Panc1 (cell line): ENCODE data around the gene DEXI. TPM values are rescaled to one million over a fixed set of nuclear protein-coding genes. Genes with fewer than 3 reads are reported as not detected.
A peak's percentile ranks its signal among the peaks of the same experiment; 100 is the strongest.
"Not testable (repeated sequence)": the region's sequence is repeated elsewhere in the genome, so short reads cannot be mapped to it uniquely, and the experiment has no call there.

Experiments used
- ATAC-seq: fragments of 200-7000 bp; cut with Tn5 transposase; 2 replicates; pipeline ENCODE4 v1.9.1; 2020; ENCODE audit warnings: mild to moderate bottlenecking, moderate library complexity
- BruUV-seq: library from RNA; stranded (reverse); fragments of 400-500 nt; replicated peaks from 2 replicates; lab custom pipeline; 2021; lab: Mats Ljungman, UMichigan
- CTCF ChIA-PET: fragments of 300-600 bp; sonication (Branson Sonifier 250); formaldehyde crosslinking; loops from one replicate; lab custom pipeline; 2022; ENCODE audit warnings: antibody characterized with exemption; lab: Charles Lee
- POLR2A ChIA-PET: fragments of 300-600 bp; sonication (Branson Sonifier 250); formaldehyde crosslinking; loops from one replicate; lab custom pipeline; 2022; ENCODE audit warnings: antibody characterized with exemption; lab: Charles Lee
- DNase-seq: peaks from one replicate; pipeline ENCODE4 v3.0.0-alpha.2; 2010; ENCODE audit warnings: low read depth, low spot score
- H3K27ac ChIP-seq: 2 replicates; pipeline ENCODE4 v1.5.1; 2011; ENCODE audit warnings: mild to moderate bottlenecking, low read length, inconsistent platforms
- H3K27me3 ChIP-seq: fragments of 200-500 bp; sonication (Bioruptor generic); 2 replicates; pipeline ENCODE4 v1.6.0; 2014; ENCODE audit warnings: low read length, inconsistent platforms; ENCODE audit not compliant: control insufficient read depth, insufficient read depth
- H3K36me3 ChIP-seq: fragments of 200-500 bp; sonication (Bioruptor generic); 2 replicates; pipeline ENCODE4 v1.5.1; 2014; ENCODE audit warnings: inconsistent platforms, mild to moderate bottlenecking, low read length, moderate library complexity; ENCODE audit not compliant: control insufficient read depth, insufficient read depth
- H3K4me1 ChIP-seq: 2 replicates; pipeline ENCODE4 v1.5.1; 2011; ENCODE audit warnings: inconsistent platforms, mild to moderate bottlenecking, low read length, moderate library complexity; ENCODE audit not compliant: control insufficient read depth, insufficient read depth
- H3K4me3 ChIP-seq, 2 experiments: 2 replicates each; pipeline ENCODE4 v1.5.1; 2011 to 2012; ENCODE audit warnings: low read depth in 2 of 2, low read length in 2 of 2, mild to moderate bottlenecking in 2 of 2, inconsistent platforms in 1 of 2, moderate library complexity in 1 of 2
- H3K9me3 ChIP-seq: fragments of 200-500 bp; sonication (Bioruptor generic); 2 replicates; pipeline ENCODE4 v1.5.1; 2014; ENCODE audit warnings: low read depth, mild to moderate bottlenecking, inconsistent platforms, low read length, moderate library complexity; ENCODE audit not compliant: control insufficient read depth, insufficient read depth
- POLR2AphosphoS5 ChIP-seq: IDR thresholded peaks from 2 replicates; pipeline ENCODE4 v1.6.1; 2012; ENCODE audit warnings: mild to moderate bottlenecking, low read depth, low read length, moderate library complexity
- SIN3A ChIP-seq: IDR thresholded peaks from 2 replicates; pipeline ENCODE4 v1.6.1; 2012; ENCODE audit warnings: low read depth, mild to moderate bottlenecking, low read length, moderate library complexity, borderline replicate concordance; ENCODE audit not compliant: insufficient read depth
- TCF7L2 ChIP-seq: IDR thresholded peaks from 2 replicates; pipeline ENCODE4 v1.6.1; 2011; ENCODE audit warnings: mild to moderate bottlenecking, low read depth, low read length, inconsistent platforms
- in situ Hi-C: cut with HindIII; loops from 2 replicates; pipeline ENCODE4 v1.10.0; 2016; ENCODE audit warnings: low sequenced_read_pairs, low pct_unique_long_range_greater_than_20kb
- intact Hi-C: fragments of 100-400 bp; cut with micrococcal nuclease; formaldehyde crosslinking; loops from one replicate; pipeline ENCODE4 v1.10.0; 2022; ENCODE audit not compliant: unreplicated experiment
- total RNA-seq: library from RNA; stranded (reverse); gene quantifications from one replicate; pipeline ENCODE4 v1.2.1, GENCODE V29; 2021; ENCODE audit not compliant: unreplicated experiment
- TF ChIP-seq, protein P1 (sequence below): fragments of 450-650 bp; IDR thresholded peaks from 2 replicates; pipeline ENCODE4 v1.5.1; 2017; ENCODE audit warnings: mild to moderate bottlenecking

Gene DEXI
- total RNA-seq, 1 experiment from 2014 or later, result 32.2 TPM

GRCh38 chr16:10944249-10945064, 2.2 kb upstream of the DEXI start, which contains the start of gene CLEC16A:
Gene CLEC16A, plus strand, starts transcription at chr16:10944564. Its CDS starts 154 bp downstream, at chr16:10944718.
- H3K9me3 ChIP-seq, result no peaks in the 10 kb centered on the region
- peak; percentile 92 for ATAC-seq
- peak; percentile 80 for DNase-seq
- intact Hi-C loops, result no loop called here
- H3K4me3 ChIP-seq, result peak within 1 kb of the TSS; percentile 70 to 91
- ChIA-PET CTCF (interaction anchor here (0.6 kb wide), 2 partner anchors 9 to 98 kb away, joined by 3 to 5 read pairs; no protein-coding TSS in a partner anchor), POLR2A (no interaction called here)
- H3K4me1 ChIP-seq, result peaks cover 50% of the 10 kb centered on the region
- no peaks in the 10 kb centered on the region; the same call in 1 of the 2 replicates for H3K36me3 ChIP-seq
- peak within 1 kb of the TSS; percentile 85 for H3K27ac ChIP-seq
- TF ChIP-seq TCF7L2 (no peak), SIN3A (peak; percentile 88; the same call in 1 of the 2 replicates)
- no TSS peak for BruUV-seq
- in situ Hi-C loops, result no loop called here
- no peaks in the 10 kb centered on the region for H3K27me3 ChIP-seq

DNA sequence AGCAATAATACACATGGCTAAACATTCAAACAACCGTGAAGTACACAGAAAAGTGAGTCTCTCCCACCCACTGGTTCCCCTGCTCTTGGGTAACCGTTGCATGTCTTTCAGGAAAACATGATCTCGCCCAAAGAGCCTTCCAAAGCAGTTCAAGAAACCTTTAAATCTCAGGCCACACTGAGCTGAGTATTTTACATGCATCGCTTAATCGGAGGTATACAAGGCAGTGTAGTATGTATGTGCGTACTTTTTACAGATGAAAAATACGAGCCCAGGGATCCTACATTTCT, 741 bp upstream of the DEXI start:
- Histone ChIP-seq H3K4me3 (peak overlapping the region; percentile 70 to 71), H3K36me3 (no peaks in the 10 kb centered on the region; the same call in 1 of the 2 replicates), H3K4me1 (peaks cover 42% of the 10 kb centered on the region), H3K27ac (peak overlapping the region; percentile 95), H3K9me3 (no peaks in the 10 kb centered on the region), H3K27me3 (no peaks in the 10 kb centered on the region)
- ChIA-PET POLR2A (no interaction called here), CTCF (no interaction called here)
- no peak for ATAC-seq
- intact Hi-C loops (no loop called here), in situ Hi-C loops (no loop called here)
- BruUV-seq, result no TSS peak
- no peak for TF ChIP-seq SIN3A
- TF ChIP-seq, protein P1, sequence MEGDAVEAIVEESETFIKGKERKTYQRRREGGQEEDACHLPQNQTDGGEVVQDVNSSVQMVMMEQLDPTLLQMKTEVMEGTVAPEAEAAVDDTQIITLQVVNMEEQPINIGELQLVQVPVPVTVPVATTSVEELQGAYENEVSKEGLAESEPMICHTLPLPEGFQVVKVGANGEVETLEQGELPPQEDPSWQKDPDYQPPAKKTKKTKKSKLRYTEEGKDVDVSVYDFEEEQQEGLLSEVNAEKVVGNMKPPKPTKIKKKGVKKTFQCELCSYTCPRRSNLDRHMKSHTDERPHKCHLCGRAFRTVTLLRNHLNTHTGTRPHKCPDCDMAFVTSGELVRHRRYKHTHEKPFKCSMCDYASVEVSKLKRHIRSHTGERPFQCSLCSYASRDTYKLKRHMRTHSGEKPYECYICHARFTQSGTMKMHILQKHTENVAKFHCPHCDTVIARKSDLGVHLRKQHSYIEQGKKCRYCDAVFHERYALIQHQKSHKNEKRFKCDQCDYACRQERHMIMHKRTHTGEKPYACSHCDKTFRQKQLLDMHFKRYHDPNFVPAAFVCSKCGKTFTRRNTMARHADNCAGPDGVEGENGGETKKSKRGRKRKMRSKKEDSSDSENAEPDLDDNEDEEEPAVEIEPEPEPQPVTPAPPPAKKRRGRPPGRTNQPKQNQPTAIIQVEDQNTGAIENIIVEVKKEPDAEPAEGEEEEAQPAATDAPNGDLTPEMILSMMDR, result no peak
- TF ChIP-seq POLR2AphosphoS5, result no peak
- DNase-seq, result no peak

- POLR2A ChIA-PET, result interaction anchor here (0.6 kb wide), 1 partner anchor 10 kb away, joined by 10 read pairs; no protein-coding TSS in a partner anchor
- TF ChIP-seq SIN3A, result 0 out of 2 replicates have a peak, but pooled peaks have one; percentile 25
Measured at GRCh38 chr16:10941935-10942351, 325 bp downstream of the DEXI start.

More at GRCh38 chr16:10941935-10942351, 325 bp downstream of the DEXI start:
- Histone ChIP-seq H3K4me3 (peak overlapping the region; percentile 70 to 71), H3K4me1 (peaks cover 42% of the 10 kb centered on the region)
- H3K36me3 ChIP-seq, H3K9me3 ChIP-seq, BruUV-seq, in situ Hi-C loops, H3K27ac ChIP-seq, DNase-seq, H3K27me3 ChIP-seq, intact Hi-C loops: not testable (repeated sequence)
- peak; percentile 27 for ATAC-seq
- CTCF ChIA-PET, result interaction anchor here (0.6 kb wide), 1 partner anchor 12 kb away, joined by 3 read pairs; no protein-coding TSS in a partner anchor
